Epidermal melanocyte (primary cell): Measurements from ENCODE around the gene FNDC3B.

Source experiments
- DNase-seq: peaks from one replicate; pipeline ENCODE4 v3.0.0; 2011; ENCODE audit warnings: low spot score; ENCODE audit not compliant: insufficient read length

The FNDC3B gene

DNA sequence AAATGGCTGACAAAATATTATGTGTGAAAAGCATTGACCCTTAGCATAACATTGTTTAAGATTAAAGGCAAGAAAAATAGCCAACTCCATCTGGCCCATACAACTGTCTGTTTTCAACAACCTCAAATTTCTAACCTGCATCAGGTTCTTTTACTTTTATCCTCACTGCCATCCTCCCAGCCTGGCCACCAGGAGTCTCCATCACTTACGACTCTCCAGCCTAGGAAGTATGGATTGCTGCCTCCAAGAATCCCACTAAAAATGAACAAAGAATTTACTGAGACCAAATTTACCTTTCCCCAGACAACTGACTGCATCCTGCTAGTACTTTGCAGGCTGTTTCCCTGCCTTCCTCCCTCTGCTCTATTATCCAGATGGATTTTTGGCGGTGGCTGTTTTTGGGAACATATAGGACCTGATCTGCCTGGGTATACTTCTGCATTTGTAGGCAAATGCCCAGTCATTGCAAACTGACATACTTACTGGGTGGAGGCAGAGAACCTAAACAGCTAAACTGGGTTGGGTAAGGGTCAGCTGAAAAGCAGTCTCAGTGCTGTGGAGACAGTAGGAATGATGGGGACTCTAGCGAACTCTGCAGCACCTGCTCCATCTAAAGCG is 264.7 kb downstream of the FNDC3B start:
- DNase-seq: no peak

DNA sequence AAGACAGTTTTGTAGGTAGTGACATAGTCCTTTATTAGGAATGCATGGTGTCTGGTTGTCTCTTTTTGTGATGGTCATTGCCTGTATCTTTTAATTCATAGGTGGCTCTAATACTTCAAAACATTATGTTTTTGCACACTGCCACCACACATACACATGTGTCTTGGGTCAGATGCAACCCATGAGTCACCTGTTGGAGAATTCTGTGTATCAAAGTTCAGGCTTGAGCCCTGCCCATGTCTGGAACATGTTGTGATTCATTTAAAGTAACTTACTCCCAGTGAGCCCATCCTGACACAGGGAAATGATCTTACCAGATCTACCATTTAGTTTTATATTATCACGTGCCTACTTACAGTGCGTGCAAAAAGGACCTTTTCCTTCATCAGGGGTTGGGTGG is 266.2 kb downstream of the FNDC3B start:
- no peak for DNase-seq

DNA sequence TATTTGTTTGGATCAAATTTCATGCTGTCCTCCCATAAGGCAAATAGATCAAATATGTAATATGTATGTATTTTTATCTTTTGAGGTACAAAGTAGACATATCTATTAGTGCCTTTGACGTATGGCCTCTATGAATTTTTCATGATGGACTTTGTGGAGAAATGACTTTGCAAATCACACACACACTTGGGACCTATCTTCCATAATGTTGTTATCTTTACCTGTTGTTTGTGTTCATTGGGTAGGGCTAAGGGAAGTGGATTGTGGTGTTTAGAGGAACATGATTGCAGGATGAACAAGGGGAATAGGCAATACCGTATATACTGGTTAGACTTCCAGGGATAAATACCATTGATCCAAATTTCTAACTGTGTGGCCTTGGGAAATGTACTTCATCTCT is 266.6 kb downstream of the FNDC3B start:
- no peak for DNase-seq

DNA sequence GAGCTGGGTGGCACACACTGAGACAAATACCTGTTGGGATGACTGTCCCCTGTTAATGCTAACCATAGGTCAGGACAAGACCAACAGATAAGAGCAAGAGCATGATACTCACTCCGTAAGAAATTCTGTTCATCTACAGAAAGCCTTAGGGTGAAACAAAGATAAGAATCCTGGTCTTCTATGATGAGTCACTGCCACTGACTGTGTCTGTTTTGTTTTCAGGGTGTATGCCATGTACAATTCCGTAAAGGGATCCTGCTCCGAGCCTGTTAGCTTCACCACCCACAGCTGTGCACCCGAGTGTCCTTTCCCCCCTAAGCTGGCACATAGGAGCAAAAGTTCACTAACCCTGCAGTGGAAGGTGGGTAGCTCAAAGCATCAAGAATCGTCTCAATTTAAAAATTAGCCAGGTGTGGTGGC is 267.8 kb downstream of the FNDC3B start:
- DNase-seq: no peak

DNA sequence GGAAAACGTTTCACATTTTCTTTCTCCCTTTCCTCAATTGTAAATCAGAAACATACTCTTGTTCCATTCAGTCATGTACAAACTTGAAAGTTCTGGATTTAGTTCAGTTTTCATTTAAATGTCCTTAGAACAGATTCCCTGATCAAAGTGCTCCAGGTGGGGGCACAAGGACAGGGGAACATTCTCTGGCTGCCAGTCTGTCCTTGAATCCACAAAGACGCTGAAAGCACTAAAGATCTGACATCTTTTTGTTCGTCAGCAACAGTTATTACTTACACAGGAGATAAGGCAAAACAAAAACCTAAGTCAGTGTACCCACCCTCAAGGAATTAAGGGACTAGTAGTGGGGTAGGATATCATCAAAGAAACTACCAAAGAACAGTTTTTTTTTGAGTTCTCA is 269.7 kb downstream of the FNDC3B start:
- no peak for DNase-seq

DNA sequence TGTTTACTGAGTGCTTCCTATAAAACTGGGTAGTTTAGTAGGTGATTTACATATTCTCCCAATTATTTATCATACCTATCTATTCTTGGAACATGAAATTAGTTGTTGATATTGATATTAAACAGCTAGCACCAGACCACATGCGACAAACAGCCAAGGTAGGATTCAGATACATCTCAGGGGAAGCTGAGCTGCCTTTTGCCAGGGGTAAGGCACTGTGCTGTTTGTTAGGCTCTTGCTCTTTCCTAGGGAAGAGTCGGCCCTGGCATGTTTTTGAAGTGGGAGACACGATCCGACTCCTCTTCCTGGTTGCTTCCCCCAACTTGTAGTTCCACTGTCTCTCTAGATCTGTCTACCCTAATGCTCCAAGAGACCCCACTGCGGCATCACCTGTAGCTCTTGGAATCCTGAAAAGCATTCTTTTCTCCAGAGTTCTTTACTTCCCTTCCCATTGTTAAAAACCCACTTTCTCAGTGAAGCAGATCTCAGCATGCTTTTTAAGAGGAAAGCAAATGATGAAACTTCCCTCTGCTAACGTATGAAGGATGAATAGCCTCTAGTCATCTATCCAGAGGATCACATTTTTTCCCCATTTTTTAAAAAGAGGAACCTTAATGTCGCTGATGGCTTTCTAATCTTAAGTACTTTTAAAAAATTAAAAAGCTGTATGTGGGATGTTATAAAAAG is 270.5 kb downstream of the FNDC3B start:
- DNase-seq: no peak

DNA sequence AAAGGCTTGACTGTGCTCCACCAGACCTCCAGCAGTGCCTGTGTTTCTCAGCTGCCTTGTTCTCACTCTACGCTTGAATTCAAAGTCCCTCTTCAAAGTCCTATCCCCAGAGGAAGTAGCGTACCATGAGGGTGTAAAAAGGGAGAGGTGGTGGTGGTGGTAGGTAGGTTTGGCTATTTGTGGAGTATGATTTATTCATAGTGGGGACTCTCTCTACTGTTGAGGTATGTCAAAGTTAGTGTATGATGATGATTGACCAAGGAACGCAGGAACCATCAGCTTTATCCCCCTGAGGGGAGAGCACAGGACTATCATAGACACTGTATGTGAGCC is 271.0 kb downstream of the FNDC3B start:
- no peak for DNase-seq

DNA sequence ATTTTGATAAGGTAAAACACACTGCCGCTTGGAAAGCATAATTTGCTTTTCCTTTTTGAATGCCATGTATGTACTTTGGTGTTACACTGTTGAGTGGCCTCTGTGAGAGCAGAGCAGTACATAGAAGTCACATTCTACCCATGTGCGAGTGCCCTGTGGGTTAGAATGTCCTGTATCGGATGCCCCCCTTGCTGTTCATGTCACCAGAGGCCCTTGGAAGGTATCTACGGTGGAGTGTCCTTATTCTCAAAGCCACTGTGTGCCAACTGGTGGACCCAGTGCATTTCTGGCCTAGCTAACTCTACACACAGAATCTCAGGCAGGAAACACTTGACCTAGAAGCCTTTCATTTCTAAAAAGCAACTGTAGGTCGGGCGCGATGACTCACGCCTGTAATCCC is 271.8 kb downstream of the FNDC3B start:
- DNase-seq: no peak

DNA sequence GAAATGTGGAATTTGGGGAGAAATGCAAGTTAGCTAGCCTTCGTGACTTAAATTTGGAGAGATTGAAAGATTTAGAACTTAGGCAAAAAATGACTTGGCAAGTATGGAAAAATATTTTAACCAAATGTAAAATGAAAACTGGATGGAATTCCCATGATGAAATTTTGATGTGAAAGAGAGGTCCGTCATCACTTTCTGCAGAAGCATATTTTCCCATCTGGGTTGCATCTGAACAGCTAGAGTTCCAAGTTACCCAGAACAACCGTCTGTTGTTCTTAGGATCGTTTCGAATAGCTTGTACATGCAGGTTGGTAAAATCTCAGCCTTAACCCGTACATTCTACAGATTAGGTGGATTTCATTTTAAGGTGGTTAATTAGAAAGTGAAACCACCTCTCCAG is 272.6 kb downstream of the FNDC3B start:
- DNase-seq: no peak

DNA sequence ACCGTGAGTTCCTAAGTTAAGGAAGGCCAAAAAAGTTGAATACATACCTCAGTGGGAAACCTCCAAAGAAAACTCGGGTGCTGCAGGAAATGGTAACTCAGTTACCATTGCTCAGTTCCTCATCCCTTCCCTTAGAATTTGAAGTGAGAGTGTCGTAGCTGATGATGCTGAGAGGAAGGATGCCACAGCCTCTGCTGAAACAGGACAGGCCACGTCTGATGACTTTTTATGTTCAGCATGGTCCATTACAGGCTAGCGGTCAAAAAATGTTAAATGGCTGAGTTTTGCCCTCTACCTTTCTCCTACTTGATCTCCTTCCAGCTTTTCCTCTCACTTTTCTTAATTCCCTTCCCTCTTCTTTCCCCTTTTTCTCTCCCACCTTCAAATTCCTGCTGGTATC is 273.3 kb downstream of the FNDC3B start:
- no peak for DNase-seq

DNA sequence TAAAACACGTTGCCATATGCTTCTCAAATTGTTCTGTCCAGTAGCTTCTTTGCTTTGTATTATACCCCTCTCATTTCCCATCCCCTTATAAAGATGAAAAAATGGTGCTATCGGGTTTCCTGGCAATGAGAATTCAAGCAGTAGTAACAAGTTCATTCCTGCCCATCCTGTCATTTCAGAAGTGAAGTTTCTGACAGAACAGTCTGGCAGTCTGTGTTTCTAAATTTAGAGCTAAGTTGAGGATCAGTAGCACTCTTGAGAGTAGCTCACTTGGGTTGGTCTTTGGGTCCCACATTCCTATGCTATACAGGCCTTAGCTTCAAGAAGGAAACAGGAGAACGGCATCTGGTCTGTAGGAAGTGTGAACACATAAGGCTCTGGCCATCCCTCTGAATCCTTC is 274.3 kb downstream of the FNDC3B start:
- DNase-seq: no peak

DNA sequence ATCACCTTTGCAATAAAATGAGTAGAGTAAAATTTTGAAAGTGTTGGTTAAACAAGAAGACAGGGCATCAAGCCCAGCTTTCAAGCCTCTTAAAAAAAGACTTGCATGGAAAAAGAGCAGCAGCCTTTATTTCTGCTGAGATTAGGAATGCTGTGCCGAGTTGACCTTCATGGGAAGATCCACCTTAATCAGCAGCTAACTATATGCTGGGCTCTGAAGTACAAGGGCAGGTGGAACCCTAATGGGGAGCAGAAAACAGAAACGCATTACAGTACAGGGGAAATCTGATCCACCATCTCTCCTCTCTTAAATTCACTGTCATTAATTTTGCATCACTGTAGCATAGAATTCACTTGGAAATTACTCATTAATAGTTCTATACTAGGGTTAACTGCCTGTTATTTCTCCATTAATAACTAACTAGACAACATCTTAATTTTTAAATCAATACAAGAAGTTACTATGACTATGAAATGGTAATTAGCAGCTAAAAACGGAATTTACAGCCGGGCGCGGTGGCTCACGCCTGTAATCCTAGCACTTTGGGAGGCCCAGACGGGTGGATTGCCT is 275.3 kb downstream of the FNDC3B start:
- DNase-seq: no peak

DNA sequence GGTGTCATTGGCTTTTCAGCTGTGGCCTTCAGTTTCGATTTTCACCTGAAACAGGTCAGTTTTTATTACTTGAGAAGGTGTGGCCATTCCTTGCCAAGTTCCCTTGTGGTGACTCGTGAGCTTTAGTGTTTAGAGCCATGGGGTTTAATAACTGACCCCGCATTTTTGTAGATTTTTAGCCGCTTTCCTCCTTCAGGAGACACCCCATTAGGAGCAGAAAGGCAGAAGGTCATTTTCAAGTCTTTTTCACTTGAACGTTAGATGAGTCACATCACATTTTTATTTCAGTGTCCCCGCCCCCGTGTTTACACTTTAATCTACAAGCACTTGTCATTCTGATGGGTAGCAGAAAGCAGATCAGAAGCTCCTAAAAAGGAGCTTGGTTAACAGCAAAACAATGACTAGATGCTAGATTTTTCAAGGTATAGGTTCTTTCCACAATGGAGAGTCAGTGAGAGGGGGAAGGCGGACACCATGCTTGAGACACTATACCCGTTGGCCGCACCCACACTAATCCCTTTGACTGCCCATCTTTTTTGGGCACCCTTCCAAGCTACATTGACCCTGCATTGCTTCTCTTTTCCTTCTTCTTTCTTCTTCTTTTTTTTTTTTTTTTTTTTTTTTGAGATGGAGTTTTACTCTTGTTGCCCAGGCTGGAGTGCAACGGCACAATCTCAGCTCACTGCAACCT is 276.2 kb downstream of the FNDC3B start:
- no peak for DNase-seq

DNA sequence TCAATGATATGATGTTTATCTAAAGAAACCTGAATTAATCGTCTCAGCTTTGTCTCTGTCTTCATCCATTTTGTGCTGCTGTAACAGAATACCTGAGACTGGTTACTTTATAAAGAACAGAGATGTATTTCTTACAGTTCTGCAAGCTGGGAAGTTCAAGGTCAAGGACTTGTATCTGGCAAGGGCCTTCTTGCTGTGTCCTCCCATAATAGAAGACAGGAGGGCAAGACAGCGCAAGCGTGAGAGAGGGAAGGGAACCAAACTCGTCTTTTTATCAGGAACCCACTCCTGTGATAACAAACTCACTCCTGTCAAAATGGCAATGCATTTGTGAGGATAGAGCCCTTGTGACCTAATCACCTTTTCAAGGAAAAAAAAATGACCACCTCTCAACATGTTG is 277.4 kb downstream of the FNDC3B start:
- DNase-seq: no peak

DNA sequence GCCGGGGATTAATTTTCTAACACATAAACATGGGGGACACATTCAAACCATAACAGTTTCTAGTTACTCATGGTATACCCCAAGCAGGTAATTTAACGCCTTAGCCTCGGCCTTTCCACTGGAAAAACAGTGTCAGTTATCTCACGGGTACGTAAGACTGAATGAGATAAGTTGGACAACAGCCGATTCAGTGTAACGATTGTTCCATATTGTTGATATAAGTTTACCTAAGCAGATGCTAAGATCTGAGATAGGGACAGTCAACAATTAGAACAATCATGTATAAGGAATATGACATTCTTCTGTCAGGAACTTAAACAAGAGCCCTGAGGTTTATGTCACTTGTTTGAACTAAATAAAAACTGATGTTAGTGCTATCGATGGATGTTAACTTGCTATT is 278.1 kb downstream of the FNDC3B start:
- no peak for DNase-seq

DNA sequence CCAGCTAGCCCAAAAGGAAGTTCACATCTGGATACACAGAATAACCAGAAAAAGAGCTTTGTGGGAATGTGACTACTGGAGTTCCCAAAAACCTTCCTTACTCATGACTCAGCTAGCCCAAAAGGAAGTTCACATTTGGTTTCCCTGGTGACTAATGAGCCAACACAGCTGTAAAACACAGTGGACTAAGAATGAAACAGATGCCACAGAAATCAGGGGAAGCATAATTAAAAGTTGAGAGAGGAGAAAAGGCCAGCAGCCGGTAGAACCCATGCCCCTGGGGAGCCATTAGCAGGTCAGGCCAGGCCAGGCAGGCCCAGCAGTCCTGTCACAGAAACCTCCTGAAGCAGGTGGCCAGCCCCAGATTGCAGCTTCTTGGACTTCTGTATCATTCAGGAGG is 278.6 kb downstream of the FNDC3B start:
- DNase-seq: peak; percentile 73

DNA sequence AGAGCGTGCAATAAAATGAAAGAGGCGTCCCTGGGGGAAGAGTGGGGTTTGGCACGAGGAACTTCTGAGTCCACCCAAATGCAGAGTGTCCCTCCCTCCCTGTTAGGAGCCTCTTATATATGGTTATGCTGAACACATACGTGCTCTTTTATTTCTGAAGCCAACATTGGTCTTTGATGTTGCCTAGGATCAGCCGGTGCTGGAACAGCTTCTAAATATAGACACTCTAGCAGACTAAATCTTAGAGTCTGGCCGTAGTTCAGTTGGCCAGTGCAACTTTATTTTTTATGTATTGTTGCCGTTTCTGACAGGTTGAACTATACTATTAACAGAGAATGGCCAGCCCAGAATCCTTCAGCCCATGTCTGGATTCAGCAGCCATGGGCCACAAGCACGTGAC is 280.2 kb downstream of the FNDC3B start:
- DNase-seq: no peak

DNA sequence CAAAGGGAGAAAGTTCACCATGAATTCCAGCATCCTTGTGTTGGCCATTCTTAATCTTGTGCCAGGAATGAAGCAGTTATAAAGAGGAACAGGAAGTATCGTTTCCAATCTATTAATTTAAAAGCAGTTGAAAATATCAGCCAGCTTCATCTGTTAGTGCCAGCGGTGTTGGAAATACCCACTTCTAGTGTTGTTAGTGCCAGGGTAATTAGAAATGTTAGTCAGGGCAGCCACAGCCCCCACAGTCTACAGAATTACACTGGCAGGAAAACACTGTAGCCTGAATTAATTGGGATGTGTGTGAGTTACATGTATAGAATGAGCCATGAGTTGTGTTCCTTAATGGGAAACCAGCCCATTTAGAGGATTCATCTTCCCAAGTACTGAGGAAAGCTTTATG is 281.1 kb downstream of the FNDC3B start:
- DNase-seq: no peak

DNA sequence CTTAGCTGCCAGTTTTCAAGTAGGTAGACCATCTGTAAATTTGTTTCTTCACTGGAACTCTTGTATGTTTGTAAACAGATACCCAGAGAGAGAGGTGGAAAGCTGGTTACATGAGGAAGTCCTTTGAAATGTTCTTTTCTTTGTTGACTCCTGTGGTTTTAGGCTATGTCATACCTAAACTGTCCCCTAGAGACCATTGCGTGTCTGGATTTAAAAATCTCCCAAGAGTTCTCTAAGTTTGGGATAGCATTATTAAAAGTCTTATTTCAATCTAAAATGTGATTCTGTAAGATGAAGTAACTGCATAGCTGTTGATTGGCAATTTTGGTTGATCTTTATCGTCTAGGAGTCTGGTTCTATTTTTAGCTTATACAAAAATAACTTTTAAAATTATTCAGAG is 281.7 kb downstream of the FNDC3B start:
- DNase-seq: no peak

DNA sequence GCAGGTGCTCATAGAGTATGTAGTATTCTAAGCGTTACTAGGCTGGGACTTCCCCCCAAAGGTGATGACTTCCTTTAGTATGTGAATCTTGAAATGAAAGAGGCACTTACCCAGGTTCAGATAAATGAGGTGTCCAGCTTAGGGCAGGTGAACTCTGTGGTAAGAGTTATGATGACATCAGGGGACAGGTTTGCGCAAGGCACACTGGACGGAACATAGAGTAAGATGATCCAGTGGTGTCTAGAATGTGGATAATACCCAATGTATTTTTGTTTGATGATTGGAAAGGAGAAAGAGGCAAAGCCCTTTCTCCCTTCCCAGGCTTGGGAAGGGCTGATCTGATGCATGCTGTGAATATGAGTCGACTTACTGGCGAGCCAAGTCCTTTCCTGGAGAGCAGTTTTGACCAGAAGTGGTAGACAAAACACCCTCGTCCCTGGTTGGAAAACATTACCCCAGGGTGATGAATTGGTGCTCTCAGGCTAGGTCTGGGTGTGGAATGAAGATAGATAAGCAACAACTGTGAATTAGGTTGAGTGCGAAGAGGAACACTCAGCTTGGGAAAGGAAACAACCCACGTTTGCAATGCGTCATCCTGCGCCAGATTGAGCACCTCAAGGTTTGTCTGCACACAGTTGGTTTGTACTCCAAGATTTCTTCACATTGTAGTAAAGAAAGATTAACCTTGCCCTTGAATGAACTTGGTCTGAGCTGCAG is 284.7 kb downstream of the FNDC3B start:
- no peak for DNase-seq

DNA sequence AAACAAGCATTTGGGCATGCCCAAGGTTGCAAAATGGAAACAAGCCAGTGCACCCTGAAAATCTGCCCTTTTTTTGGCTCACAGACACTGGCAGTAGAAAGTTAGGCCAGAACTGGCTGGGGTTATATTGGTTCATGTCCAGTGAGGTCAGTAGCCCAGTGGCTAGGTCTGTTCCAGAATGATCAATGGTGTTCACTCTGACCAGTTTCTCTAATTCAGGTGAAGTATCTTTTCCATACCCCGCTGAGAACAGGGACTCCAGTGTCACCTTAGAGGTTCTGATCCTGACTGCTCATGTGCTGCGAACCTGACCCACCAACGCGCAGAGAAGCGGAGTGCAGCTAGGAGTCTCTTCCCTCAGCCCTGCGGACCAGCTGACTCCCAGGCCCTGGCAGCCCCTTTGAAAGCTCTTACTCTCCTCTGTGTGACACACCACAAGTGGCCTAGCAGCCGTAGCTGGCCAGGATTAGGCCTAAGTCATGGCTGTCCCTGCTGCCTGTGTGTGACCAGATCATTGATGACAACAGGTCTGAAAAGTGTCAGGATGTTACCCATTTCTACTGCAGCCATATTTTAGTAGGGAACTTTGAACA is 285.3 kb downstream of the FNDC3B start:
- no peak for DNase-seq

DNA sequence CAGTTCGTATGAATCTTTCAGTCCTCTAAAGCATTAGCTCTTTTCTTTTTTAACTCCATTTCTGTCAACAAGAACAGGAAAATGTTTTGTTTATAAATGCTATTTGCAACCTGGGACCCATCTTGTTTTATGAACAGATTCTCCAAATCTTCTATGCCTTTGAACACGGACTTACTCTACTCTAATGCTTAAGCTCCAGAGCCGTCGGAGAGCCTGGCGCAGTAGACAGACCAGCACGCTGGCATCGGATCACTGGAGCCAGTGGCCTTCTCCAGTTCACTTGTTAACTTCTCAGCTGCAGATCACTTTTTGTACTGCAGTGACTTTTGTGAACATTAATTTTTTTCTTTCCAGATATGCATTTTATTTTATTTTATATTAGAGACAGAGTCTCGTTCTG is 286.1 kb downstream of the FNDC3B start:
- DNase-seq: no peak
